ENCODE data around the gene FERMT2.
A peak's percentile ranks its signal among the peaks of the same experiment; 100 is the strongest.

Gene FERMT2

DNA sequence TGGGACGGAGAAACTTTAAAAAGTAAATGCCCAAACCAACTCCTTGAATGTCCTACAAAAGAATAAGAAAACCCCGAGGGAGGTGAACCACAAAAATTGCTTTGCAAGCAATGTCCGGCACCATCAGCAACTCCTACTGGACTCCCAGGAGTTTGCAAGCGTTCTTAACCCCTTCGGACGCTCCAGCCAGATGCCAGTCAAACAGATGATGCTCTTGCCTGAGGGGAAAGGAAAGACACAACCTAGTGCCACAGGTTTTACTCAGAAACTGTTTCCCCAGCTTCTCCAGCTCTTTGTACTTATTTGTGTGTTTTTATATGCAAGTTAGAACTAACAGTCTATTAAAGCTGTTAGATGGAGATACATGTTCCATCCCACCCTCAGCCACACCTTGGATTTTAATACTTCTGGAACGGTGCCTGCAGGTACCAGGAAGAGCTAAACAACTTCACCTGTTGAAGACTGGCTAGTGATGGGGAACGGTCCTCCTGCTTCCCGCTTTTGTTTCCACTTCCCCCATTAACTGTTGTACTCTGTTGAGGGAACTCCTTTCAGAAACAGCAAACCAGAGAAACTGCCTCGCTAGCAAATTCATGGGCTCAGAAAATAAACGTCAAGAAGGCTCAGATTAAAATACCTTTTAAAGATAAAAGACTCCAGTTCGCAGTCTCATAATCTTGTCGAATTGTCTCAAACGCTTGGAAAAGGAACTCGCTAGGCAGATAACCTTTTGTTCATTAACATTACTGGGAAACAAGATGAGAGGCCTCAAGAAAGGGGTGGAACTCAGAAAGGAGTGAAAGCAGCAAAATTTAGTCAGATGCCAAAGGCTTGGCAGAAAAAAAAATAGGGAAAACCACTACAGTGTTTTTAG, 1.1 kb upstream of the FERMT2 start:
- peak overlapping the region; percentile 76 for H3K4me3 ChIP-seq (ENCODE audit: low read length)
- peak; percentile 81 for DNase-seq (ENCODE audit: low read depth)

DNA sequence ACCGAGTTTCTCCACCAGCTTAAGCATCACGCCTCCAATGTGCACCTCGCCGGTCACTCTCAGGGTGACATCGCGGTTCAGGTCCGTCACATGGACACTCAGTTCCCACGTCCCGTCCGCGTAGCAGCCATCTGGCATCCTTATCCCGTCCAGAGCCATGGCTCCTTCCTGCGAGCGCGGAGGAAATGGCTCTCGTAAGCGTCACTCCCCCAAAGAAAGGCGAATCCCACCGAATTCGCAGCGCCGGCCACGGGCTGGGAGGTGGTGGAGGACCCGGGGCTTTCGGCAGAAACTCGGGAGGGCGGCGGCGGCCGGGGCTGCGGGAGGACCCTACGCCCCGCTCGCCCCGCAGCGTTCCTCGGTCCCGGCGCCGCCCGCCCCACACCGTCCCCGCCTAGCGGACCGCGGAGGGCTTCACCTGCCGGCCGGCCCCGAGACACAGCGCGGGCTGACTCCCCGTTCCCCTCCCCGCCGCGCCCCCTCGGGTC, 396 bp downstream of the FERMT2 start:
- TF ChIP-seq CTCF (conservative IDR thresholded peaks at IDR 0.05; ENCODE audit: low read length), result no peak
- peak overlapping the region; percentile 98 for H3K4me3 ChIP-seq (ENCODE audit: low read length)
- DNase-seq (ENCODE audit: low read depth), result peak; percentile 44

More for the DNA sequence above, 1.1 kb upstream of the FERMT2 start:
- TF ChIP-seq CTCF (conservative IDR thresholded peaks at IDR 0.05; ENCODE audit: low read length), result peak; percentile 78

GRCh38 chr14:52949711-52950409, 990 bp downstream of the FERMT2 start:
- peak overlapping the region; percentile 98 for H3K4me3 ChIP-seq (ENCODE audit: low read length)
- TF ChIP-seq CTCF (conservative IDR thresholded peaks at IDR 0.05; ENCODE audit: low read length), result no peak
- DNase-seq (ENCODE audit: low read depth), result peak; percentile 49

GRCh38 chr14:52949249-52949648, 1.6 kb downstream of the FERMT2 start:
- TF ChIP-seq CTCF (conservative IDR thresholded peaks at IDR 0.05; ENCODE audit: low read length), result no peak
- DNase-seq (ENCODE audit: low read depth), result no peak
- peak overlapping the region; percentile 98 for H3K4me3 ChIP-seq (ENCODE audit: low read length)

- H3K4me3 ChIP-seq (ENCODE audit: low read length), result peak overlapping the region; percentile 98
- no peak for DNase-seq (ENCODE audit: low read depth)
- no peak for TF ChIP-seq CTCF (conservative IDR thresholded peaks at IDR 0.05; ENCODE audit: low read length)
Measured at GRCh38 chr14:52948836-52949235, 2.0 kb downstream of the FERMT2 start.

DNA sequence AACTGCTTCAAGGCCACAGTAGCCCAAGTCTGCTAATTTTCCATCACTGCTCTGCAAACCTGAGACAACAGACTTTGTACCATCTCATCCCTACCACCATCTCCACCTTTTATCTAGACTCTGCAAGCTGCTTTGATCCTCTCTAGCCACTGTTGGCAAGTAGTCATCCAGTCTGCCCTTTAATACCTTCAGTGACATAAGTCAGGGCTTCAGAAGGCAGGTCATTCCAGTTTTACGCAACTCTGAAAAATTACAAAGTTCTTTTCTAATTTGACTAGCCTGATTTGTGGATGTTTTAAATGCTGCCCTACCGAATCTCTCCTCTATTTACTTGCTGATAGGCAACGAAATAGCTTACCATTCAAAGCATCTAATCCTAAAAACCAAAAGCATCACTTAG, 2.8 kb downstream of the FERMT2 start:
- no peak for TF ChIP-seq CTCF (conservative IDR thresholded peaks at IDR 0.05; ENCODE audit: low read length)
- DNase-seq (ENCODE audit: low read depth), result no peak
- peak overlapping the region; percentile 98 for H3K4me3 ChIP-seq (ENCODE audit: low read length)
